Measurements from ENCODE around the gene CTIF. TPM values are rescaled to one million over a fixed set of nuclear protein-coding genes. Genes with fewer than 3 reads are reported as not detected.

CTIF gene
- total and polyA plus RNA-seq, 7 experiments from 2014 or later, result 1.3 to 11.2 (median 2.5) TPM; not detected in 2

- ATAC-seq, result no peak
- Mint-ChIP-seq H3K9me3 (peaks cover 0 to 1% (median 0%) of the 10 kb centered on the region in 11 donors), H3K27ac (no peak overlapping the region), H3K36me3 (no peaks in the 10 kb centered on the region), H3K27me3 (peaks cover 18 to 38% (median 33%) of the 10 kb centered on the region in 5 donors), H3K4me1 (peaks cover 0 to 10% (median 0%) of the 10 kb centered on the region in 7 donors), H3K4me3 (no peak overlapping the region)
- Histone ChIP-seq H3K27me3 (ENCODE audit: control insufficient read depth in 2 of 2, insufficient read depth in 2 of 2, low read length in 2 of 2) (no peaks in the 10 kb centered on the region), H3K27ac (ENCODE audit: low read depth, low read length) (no peak overlapping the region), H3K36me3 (ENCODE audit: control insufficient read depth in 2 of 3, insufficient read depth in 3 of 3, low read length in 3 of 3) (no peaks in the 10 kb centered on the region), H3K4me3 (ENCODE audit: low read length) (no peak overlapping the region), H3K4me1 (ENCODE audit: control insufficient read depth in 2 of 2, insufficient read depth in 2 of 2, low read length in 2 of 2) (no peaks in the 10 kb centered on the region), H3K9me3 (ENCODE audit: control insufficient read depth in 2 of 3, low read length in 3 of 3) (no peaks in the 10 kb centered on the region)
- DNase-seq, result no peak
- intact Hi-C loops (cut with micrococcal nuclease), result loop anchor here in 1 of 2 donors (10.0 kb wide), 1 partner anchor 57 kb away; no protein-coding TSS in a partner anchor
- ChIA-PET POLR2A (no interaction called here), CTCF (no interaction called here)
These were observed 6.9 kb upstream of the CTIF start for GRCh38 chr18:48531908-48532307.

- intact Hi-C loops (cut with micrococcal nuclease), result loop anchor here in 1 of 2 donors (10.0 kb wide), 1 partner anchor 59 kb away; no protein-coding TSS in a partner anchor
- H3K9me3 ChIP-seq (ENCODE audit: control insufficient read depth in 2 of 3, low read length in 3 of 3), result no peaks in the 10 kb centered on the region
- Mint-ChIP-seq H3K4me1 (peaks cover 0 to 10% (median 4%) of the 10 kb centered on the region in 7 donors), H3K27me3 (peaks cover 5 to 27% (median 22%) of the 10 kb centered on the region in 5 donors), H3K36me3 (no peaks in the 10 kb centered on the region), H3K4me3 (no peak overlapping the region), H3K27ac (no peak overlapping the region), H3K9me3 (peaks cover 0 to 1% (median 0%) of the 10 kb centered on the region in 11 donors)
- ChIA-PET POLR2A (no interaction called here), CTCF (no interaction called here)
- peaks cover 0 to 2% of the 10 kb centered on the region in 2 donors for H3K4me1 ChIP-seq (ENCODE audit: control insufficient read depth in 2 of 2, insufficient read depth in 2 of 2, low read length in 2 of 2)
- ATAC-seq, result no peak
- no peak overlapping the region for H3K27ac ChIP-seq (ENCODE audit: low read depth, low read length)
- no peaks in the 10 kb centered on the region for H3K36me3 ChIP-seq (ENCODE audit: control insufficient read depth in 2 of 3, insufficient read depth in 3 of 3, low read length in 3 of 3)
- no peak overlapping the region for H3K4me3 ChIP-seq (ENCODE audit: low read length)
- peak in 1 of 9 donors; percentile 14 for DNase-seq
- H3K27me3 ChIP-seq (ENCODE audit: control insufficient read depth in 2 of 2, insufficient read depth in 2 of 2, low read length in 2 of 2), result no peaks in the 10 kb centered on the region
These were observed 5.3 kb upstream of the CTIF start for GRCh38 chr18:48533340-48534070.

- POLR2A ChIA-PET, result no interaction called here
- H3K4me3 Mint-ChIP-seq, result no peak overlapping the region
- H3K9me3 Mint-ChIP-seq, result peaks cover 0 to 1% (median 0%) of the 10 kb centered on the region in 11 donors
- peaks cover 2 to 22% (median 17%) of the 10 kb centered on the region in 5 donors for H3K27me3 Mint-ChIP-seq
- no peak overlapping the region for H3K4me3 ChIP-seq (ENCODE audit: low read length)
- ATAC-seq (no peak), DNase-seq (peak in 1 of 9 donors; percentile 12)
- H3K36me3 Mint-ChIP-seq, result no peaks in the 10 kb centered on the region
- peaks cover 0 to 5% of the 10 kb centered on the region in 2 donors for H3K4me1 ChIP-seq (ENCODE audit: control insufficient read depth in 2 of 2, insufficient read depth in 2 of 2, low read length in 2 of 2)
- no peak overlapping the region for H3K27ac Mint-ChIP-seq
- H3K36me3 ChIP-seq (ENCODE audit: control insufficient read depth in 2 of 3, insufficient read depth in 3 of 3, low read length in 3 of 3), result no peaks in the 10 kb centered on the region
- peaks cover 0 to 10% (median 4%) of the 10 kb centered on the region in 7 donors for H3K4me1 Mint-ChIP-seq
- CTCF ChIA-PET, result no interaction called here
- no peaks in the 10 kb centered on the region for H3K27me3 ChIP-seq (ENCODE audit: control insufficient read depth in 2 of 2, insufficient read depth in 2 of 2, low read length in 2 of 2)
- H3K27ac ChIP-seq (ENCODE audit: low read depth, low read length), result no peak overlapping the region
- intact Hi-C loops (cut with micrococcal nuclease), result loop anchor here in 1 of 2 donors (10.0 kb wide), 1 partner anchor 60 kb away; no protein-coding TSS in a partner anchor
- H3K9me3 ChIP-seq (ENCODE audit: control insufficient read depth in 2 of 3, low read length in 3 of 3), result no peaks in the 10 kb centered on the region
These were observed 4.5 kb upstream of the CTIF start for GRCh38 chr18:48534364-48534763.

- peaks cover 0 to 1% (median 0%) of the 10 kb centered on the region in 11 donors for H3K9me3 Mint-ChIP-seq
- peaks cover 0 to 5% of the 10 kb centered on the region in 2 donors for H3K4me1 ChIP-seq (ENCODE audit: control insufficient read depth in 2 of 2, insufficient read depth in 2 of 2, low read length in 2 of 2)
- no peaks in the 10 kb centered on the region for H3K9me3 ChIP-seq (ENCODE audit: control insufficient read depth in 2 of 3, low read length in 3 of 3)
- ATAC-seq (no peak), DNase-seq (no peak)
- peaks cover 0 to 10% (median 4%) of the 10 kb centered on the region in 7 donors for H3K4me1 Mint-ChIP-seq
- peaks cover 0 to 20% (median 14%) of the 10 kb centered on the region in 5 donors for H3K27me3 Mint-ChIP-seq
- H3K36me3 ChIP-seq (ENCODE audit: control insufficient read depth in 2 of 3, insufficient read depth in 3 of 3, low read length in 3 of 3), result no peaks in the 10 kb centered on the region
- no peak overlapping the region for H3K27ac ChIP-seq (ENCODE audit: low read depth, low read length)
- H3K27me3 ChIP-seq (ENCODE audit: control insufficient read depth in 2 of 2, insufficient read depth in 2 of 2, low read length in 2 of 2), result no peaks in the 10 kb centered on the region
- no peaks in the 10 kb centered on the region for H3K36me3 Mint-ChIP-seq
- ChIA-PET POLR2A (no interaction called here), CTCF (no interaction called here)
- H3K27ac Mint-ChIP-seq, result no peak overlapping the region
- intact Hi-C loops (cut with micrococcal nuclease), result loop anchor here in 1 of 2 donors (5.0 to 10.0 kb wide), 2 partner anchors 61 to 1276 kb away; partner anchors contain the start of gene ACAA2
- no peak overlapping the region for H3K4me3 ChIP-seq (ENCODE audit: low read length)
- peak overlapping the region in 1 of 10 donors; percentile 23 for H3K4me3 Mint-ChIP-seq
These were observed 2.9 kb upstream of the CTIF start for GRCh38 chr18:48535956-48536355.

GRCh38 chr18:48536516-48536915, 2.3 kb upstream of the CTIF start:
- CTCF ChIA-PET, result no interaction called here
- intact Hi-C loops (cut with micrococcal nuclease), result loop anchor here in 1 of 2 donors (5.0 to 10.0 kb wide), 2 partner anchors 62 to 1276 kb away; partner anchors contain the start of gene ACAA2
- no peak for DNase-seq
- Histone ChIP-seq H3K4me1 (ENCODE audit: control insufficient read depth in 2 of 2, insufficient read depth in 2 of 2, low read length in 2 of 2) (peaks cover 0 to 5% of the 10 kb centered on the region in 2 donors), H3K4me3 (ENCODE audit: low read length) (no peak overlapping the region), H3K27me3 (ENCODE audit: control insufficient read depth in 2 of 2, insufficient read depth in 2 of 2, low read length in 2 of 2) (no peaks in the 10 kb centered on the region), H3K9me3 (ENCODE audit: control insufficient read depth in 2 of 3, low read length in 3 of 3) (no peaks in the 10 kb centered on the region), H3K36me3 (ENCODE audit: control insufficient read depth in 2 of 3, insufficient read depth in 3 of 3, low read length in 3 of 3) (no peaks in the 10 kb centered on the region), H3K27ac (ENCODE audit: low read depth, low read length) (no peak overlapping the region)
- H3K27ac Mint-ChIP-seq, result no peak overlapping the region
- peaks cover 0 to 20% (median 14%) of the 10 kb centered on the region in 5 donors for H3K27me3 Mint-ChIP-seq
- POLR2A ChIA-PET, result no interaction called here
- no peak for ATAC-seq
- H3K4me1 Mint-ChIP-seq, result peaks cover 0 to 13% (median 4%) of the 10 kb centered on the region in 7 donors
- H3K4me3 Mint-ChIP-seq, result no peak overlapping the region
- peaks cover 0 to 1% (median 0%) of the 10 kb centered on the region in 11 donors for H3K9me3 Mint-ChIP-seq
- H3K36me3 Mint-ChIP-seq, result no peaks in the 10 kb centered on the region

GRCh38 chr18:48539406-48540250, 797 bp downstream of the CTIF start:
- POLR2A ChIA-PET, result no interaction called here
- CTCF ChIA-PET, result no interaction called here
- intact Hi-C loops (cut with micrococcal nuclease), result loop anchor here (2.0 to 10.0 kb wide), 5 partner anchors 65 to 1273 kb away; partner anchors contain the start of genes ACAA2 (in 1 of the 2), RPL17 (in 1 of the 2) and SMAD2 (in 1 of the 2)

More at GRCh38 chr18:48539406-48540250, 797 bp downstream of the CTIF start:
- H3K9me3 Mint-ChIP-seq, result no peaks in the 10 kb centered on the region
- peak overlapping the region; percentile 73 to 95 (median 87) for H3K4me3 Mint-ChIP-seq
- H3K27ac Mint-ChIP-seq, result no peak overlapping the region
- H3K36me3 ChIP-seq (ENCODE audit: control insufficient read depth in 2 of 3, insufficient read depth in 3 of 3, low read length in 3 of 3), result no peaks in the 10 kb centered on the region
- ATAC-seq (peak; percentile 28), DNase-seq (peak in 7 of 9 donors; percentile 12 to 40 (median 23))
- no peaks in the 10 kb centered on the region for H3K27me3 ChIP-seq (ENCODE audit: control insufficient read depth in 2 of 2, insufficient read depth in 2 of 2, low read length in 2 of 2)
- H3K27me3 Mint-ChIP-seq, result peaks cover 5 to 38% (median 12%) of the 10 kb centered on the region in 5 donors
- H3K27ac ChIP-seq (ENCODE audit: low read depth, low read length), result peak overlapping the region; percentile 19
- H3K4me1 Mint-ChIP-seq, result peaks cover 0 to 15% (median 0%) of the 10 kb centered on the region in 7 donors
- H3K36me3 Mint-ChIP-seq, result no peaks in the 10 kb centered on the region
- H3K4me3 ChIP-seq (ENCODE audit: low read length), result peak overlapping the region; percentile 75
- H3K4me1 ChIP-seq (ENCODE audit: control insufficient read depth in 2 of 2, insufficient read depth in 2 of 2, low read length in 2 of 2), result peaks cover 0 to 5% of the 10 kb centered on the region in 2 donors
- H3K9me3 ChIP-seq (ENCODE audit: control insufficient read depth in 2 of 3, low read length in 3 of 3), result no peaks in the 10 kb centered on the region

All from naive thymus-derived CD4-positive, alpha-beta T cell (primary cell).